ES-I3 (cell line): ENCODE results near the gene ZNF670.

Experiments
- H3K36me3 ChIP-seq: 2 replicates; pipeline ENCODE4 v1.6.1; 2013; ENCODE audit warnings: mild to moderate bottlenecking, low read length, control low read depth, moderate library complexity; ENCODE audit not compliant: insufficient read depth
- H3K4me1 ChIP-seq: 2 replicates; pipeline ENCODE4 v1.6.1; 2013; ENCODE audit warnings: mild to moderate bottlenecking, control low read depth, low read length; ENCODE audit not compliant: insufficient read depth
- H3K9ac ChIP-seq: 2 replicates; pipeline ENCODE4 v1.6.1; 2013; ENCODE audit warnings: low read depth, mild to moderate bottlenecking, low read length, moderate library complexity
- H3K9me3 ChIP-seq: 2 replicates; pipeline ENCODE4 v1.6.1; 2013; ENCODE audit warnings: mild to moderate bottlenecking, low read length, moderate library complexity; ENCODE audit not compliant: control insufficient read depth, insufficient read depth

The ZNF670 gene

DNA sequence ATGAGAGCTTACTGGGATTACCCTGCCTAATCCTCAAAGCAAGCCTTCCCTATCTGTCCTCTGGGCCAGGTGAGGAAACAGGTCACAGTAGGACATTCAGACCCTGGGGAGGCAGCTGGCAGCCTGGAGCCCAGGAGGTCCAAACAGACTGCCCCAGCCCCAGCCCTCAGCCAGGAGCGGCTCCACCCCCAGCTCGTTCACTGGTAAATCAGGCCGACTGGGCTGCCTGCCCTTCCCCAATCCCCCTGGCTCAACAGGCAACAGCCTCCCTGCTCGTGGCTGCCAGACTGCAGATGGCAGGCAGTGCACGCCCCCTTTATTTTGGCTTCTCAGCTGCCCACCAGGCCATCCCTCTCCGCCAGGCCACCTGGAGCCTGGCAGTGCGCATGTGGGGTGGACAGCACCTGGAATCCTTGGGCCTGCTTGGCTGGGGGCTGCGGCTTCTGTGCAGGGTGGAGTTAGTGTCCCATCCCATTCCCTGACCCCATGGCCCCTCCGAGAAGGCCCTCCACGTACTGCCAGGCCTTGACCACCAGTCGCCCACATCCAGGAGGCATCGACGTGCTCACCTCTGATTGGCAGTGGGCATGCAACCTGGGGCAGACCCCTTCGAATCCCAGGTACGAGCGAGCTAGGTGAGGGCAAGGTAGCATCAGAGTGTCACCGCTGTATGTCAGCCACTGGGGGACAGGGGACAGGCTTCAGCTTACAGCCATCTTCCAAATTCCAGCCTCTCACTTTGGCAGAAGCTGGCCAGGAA lies 11.2 kb upstream of the ZNF670 start:
- no peaks in the 10 kb centered on the region for H3K9me3 ChIP-seq

GRCh38 chr1:247088967-247089366 lies 10.4 kb upstream of the ZNF670 start:
- no peaks in the 10 kb centered on the region for H3K36me3 ChIP-seq
- no peaks in the 10 kb centered on the region for H3K4me1 ChIP-seq

More for the DNA sequence above, 11.2 kb upstream of the ZNF670 start:
- H3K9ac ChIP-seq: no peak overlapping the region
- no peaks in the 10 kb centered on the region for H3K36me3 ChIP-seq
- H3K4me1 ChIP-seq: no peaks in the 10 kb centered on the region

DNA sequence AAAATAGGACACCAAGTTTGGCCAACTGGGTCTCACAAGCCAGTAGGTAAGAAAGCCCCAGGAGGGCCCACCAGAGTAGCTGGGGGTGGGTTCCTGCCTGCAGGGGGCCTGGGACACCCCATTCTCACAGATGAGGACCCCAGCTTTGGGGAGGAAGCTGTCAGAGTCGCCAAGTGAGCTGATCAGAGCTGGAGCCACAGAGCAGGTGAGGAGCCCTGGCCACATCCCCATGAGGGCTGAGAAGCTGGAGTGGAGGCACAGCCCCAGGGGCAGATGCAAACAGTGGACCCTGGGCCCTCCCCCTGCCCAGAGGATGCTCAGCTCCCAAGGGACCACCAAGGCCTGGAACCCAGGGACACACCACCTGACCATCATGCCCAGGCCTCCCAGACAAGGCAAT lies 8.6 kb upstream of the ZNF670 start:
- H3K9ac ChIP-seq: no peak overlapping the region
- H3K4me1 ChIP-seq: no peaks in the 10 kb centered on the region
- no peaks in the 10 kb centered on the region; the same call in 1 of the 2 replicates for H3K9me3 ChIP-seq
- H3K36me3 ChIP-seq: no peaks in the 10 kb centered on the region

More at GRCh38 chr1:247088967-247089366, 10.4 kb upstream of the ZNF670 start:
- H3K9ac ChIP-seq: no peak overlapping the region
- no peaks in the 10 kb centered on the region for H3K9me3 ChIP-seq

GRCh38 chr1:247085310-247085709 lies 6.7 kb upstream of the ZNF670 start:
- no peaks in the 10 kb centered on the region for H3K36me3 ChIP-seq
- no peaks in the 10 kb centered on the region for H3K4me1 ChIP-seq
- H3K9ac ChIP-seq: no peak overlapping the region
- no peaks in the 10 kb centered on the region; the same call in 1 of the 2 replicates for H3K9me3 ChIP-seq

DNA sequence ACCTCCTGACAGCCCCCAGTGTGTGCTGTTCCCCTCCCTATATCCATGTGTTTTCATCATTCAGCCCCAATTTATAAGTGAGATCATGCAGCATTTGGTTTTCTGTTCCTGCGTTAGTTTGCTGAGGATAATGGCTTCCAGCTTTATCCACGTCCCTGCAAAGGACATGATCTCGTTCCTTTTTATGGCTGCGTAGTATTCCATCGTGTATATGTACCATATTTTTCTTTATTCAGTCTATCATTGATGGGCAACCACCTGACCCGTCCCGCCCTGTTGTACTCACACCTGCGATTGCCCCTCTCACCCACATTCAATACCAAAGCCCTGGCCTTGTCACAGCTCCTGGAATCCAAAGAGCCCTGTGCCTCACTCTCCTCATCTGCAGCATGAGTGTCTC lies 6.2 kb upstream of the ZNF670 start:
- H3K4me1 ChIP-seq: no peaks in the 10 kb centered on the region
- no peaks in the 10 kb centered on the region; the same call in 1 of the 2 replicates for H3K9me3 ChIP-seq
- H3K36me3 ChIP-seq: no peaks in the 10 kb centered on the region
- no peak overlapping the region for H3K9ac ChIP-seq

DNA sequence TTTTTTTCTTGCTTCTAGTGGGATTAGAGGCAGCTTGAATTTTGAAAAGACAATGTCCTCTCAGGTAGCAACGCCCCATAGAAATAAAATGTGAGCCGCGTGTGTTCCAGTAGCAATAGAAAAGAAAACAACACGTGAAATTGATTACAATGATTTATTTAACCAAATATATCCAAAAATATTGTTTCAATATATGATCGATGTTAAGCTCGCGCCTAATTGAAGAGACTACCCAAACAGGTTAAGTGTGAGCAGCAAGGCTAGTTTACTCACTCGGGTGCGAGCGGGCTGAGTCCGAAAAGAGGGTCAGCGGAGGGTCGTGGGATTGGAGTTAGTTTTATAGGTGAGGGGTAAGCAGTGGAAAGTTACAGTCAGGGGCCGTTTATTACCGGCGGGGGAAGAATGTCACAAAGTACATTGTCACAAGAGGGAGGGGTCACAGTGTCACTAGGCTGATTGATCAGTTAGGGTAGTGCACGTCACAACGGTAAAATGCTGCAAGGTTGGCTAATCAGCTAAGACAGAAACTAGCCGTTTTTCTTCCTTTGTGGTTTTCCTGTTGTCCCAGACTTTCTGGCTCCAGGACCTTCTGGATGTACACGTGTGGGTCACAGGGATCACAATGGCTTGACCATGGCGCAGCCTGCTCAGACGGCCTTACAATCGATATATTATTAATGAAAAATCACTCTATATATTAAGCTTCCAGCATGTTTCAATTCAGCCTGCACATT lies 697 bp upstream of the ZNF670 start:
- peak overlapping the region; percentile 96; the same call in 1 of the 2 replicates for H3K9ac ChIP-seq
- H3K4me1 ChIP-seq: peaks cover 4% of the 10 kb centered on the region; the same call in 1 of the 2 replicates
- H3K36me3 ChIP-seq: no peaks in the 10 kb centered on the region
- H3K9me3 ChIP-seq: peaks cover 6% of the 10 kb centered on the region

- Histone ChIP-seq H3K4me1 (peaks cover 4% of the 10 kb centered on the region; the same call in 1 of the 2 replicates), H3K9me3 (peaks cover 16% of the 10 kb centered on the region), H3K9ac (peak overlapping the region; percentile 96), H3K36me3 (peaks cover 2% of the 10 kb centered on the region; the same call in 1 of the 2 replicates)
Observed at GRCh38 chr1:247077876-247078257, 744 bp downstream of the ZNF670 start.

GRCh38 chr1:247077213-247077612 lies 1.4 kb downstream of the ZNF670 start:
- peaks cover 2% of the 10 kb centered on the region; the same call in 1 of the 2 replicates for H3K36me3 ChIP-seq
- H3K9ac ChIP-seq: no peak overlapping the region
- H3K4me1 ChIP-seq: peaks cover 4% of the 10 kb centered on the region; the same call in 1 of the 2 replicates
- H3K9me3 ChIP-seq: peaks cover 16% of the 10 kb centered on the region

DNA sequence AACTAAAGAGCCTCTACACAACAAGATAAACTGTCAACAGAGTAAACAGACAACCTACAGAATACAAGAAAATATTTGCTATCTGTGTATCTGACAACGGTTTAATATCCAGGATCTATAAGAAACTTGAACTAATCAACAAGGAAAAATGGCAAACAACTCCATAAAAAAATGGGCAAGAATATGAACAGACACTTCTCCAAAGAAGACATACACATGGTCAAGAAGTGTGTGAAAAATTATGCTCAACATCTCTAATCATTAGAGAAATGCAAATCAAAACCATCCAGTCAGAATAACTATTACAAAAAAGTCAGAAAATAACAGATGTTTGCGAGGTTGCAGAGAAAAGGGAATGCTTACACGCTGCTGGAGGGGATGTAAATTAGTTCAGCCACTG lies 8.0 kb downstream of the ZNF670 start:
- Histone ChIP-seq H3K9ac (no peak overlapping the region), H3K9me3 (peaks cover 29% of the 10 kb centered on the region), H3K36me3 (peaks cover 2% of the 10 kb centered on the region; the same call in 1 of the 2 replicates), H3K4me1 (no peaks in the 10 kb centered on the region)

DNA sequence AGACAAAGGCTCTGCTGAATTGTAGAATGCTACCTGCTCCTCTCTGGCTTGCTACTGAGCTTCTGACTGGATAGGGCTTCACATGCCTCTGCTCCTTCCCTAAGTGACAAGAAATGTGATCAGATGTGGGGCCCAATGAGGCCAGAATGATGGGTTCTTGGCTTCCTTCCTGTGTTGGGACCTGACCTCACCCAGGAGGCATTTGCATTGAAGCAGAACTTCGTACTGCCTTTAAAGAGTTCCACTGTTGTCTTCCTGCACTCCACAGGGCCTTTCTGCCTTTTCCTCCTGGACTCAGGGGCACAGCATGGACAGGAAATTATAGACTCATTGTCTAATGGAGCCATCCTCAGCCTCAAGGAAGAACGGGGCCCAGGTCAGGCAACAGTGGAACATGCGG lies 14.3 kb downstream of the ZNF670 start:
- Histone ChIP-seq H3K9me3 (peaks cover 31% of the 10 kb centered on the region), H3K36me3 (no peaks in the 10 kb centered on the region; the same call in 1 of the 2 replicates), H3K4me1 (no peaks in the 10 kb centered on the region), H3K9ac (no peak overlapping the region)

GRCh38 chr1:247060771-247061170 lies 17.8 kb downstream of the ZNF670 start:
- Histone ChIP-seq H3K9me3 (peaks cover 39% of the 10 kb centered on the region), H3K4me1 (no peaks in the 10 kb centered on the region), H3K9ac (no peak overlapping the region), H3K36me3 (no peaks in the 10 kb centered on the region; the same call in 1 of the 2 replicates)

- H3K9ac ChIP-seq: no peak overlapping the region
- peaks cover 59% of the 10 kb centered on the region for H3K9me3 ChIP-seq
- H3K4me1 ChIP-seq: no peaks in the 10 kb centered on the region
- no peaks in the 10 kb centered on the region; the same call in 1 of the 2 replicates for H3K36me3 ChIP-seq
Observed at GRCh38 chr1:247056071-247056470, 22.5 kb downstream of the ZNF670 start.

DNA sequence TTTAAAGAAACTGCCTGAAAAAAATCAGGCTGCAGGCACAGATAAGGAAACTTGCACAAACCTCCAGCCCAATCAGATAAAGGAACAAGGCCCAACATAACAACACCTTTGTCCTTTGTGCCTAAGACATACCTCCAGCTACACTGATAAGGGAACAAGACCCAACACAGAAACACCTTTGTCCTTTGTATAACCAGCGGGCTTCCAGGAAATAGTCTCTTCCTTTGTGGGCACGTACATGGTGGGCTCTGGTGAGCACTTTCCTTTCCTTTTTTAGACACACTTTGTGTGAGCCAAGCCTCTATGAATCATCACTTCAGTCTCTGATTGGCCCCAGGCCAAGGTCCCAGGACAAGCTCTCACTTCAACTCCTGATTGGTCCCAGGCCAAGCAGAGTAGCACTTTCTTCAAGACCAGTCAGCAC lies 23.6 kb downstream of the ZNF670 start:
- no peaks in the 10 kb centered on the region for H3K4me1 ChIP-seq
- H3K9me3 ChIP-seq: peaks cover 62% of the 10 kb centered on the region
- no peak overlapping the region for H3K9ac ChIP-seq
- H3K36me3 ChIP-seq: no peaks in the 10 kb centered on the region; the same call in 1 of the 2 replicates

- no peaks in the 10 kb centered on the region; the same call in 1 of the 2 replicates for H3K36me3 ChIP-seq
- H3K9ac ChIP-seq: no peak overlapping the region
- H3K4me1 ChIP-seq: no peaks in the 10 kb centered on the region
- peaks cover 69% of the 10 kb centered on the region for H3K9me3 ChIP-seq
Observed at GRCh38 chr1:247047702-247048101, 30.9 kb downstream of the ZNF670 start.
